ENCODE measurements around the gene SYCE1.
"Not testable (repeated sequence)": the region's sequence is repeated elsewhere in the genome, so short reads cannot be mapped to it uniquely, and the experiment has no call there.

The SYCE1 gene, protein sequence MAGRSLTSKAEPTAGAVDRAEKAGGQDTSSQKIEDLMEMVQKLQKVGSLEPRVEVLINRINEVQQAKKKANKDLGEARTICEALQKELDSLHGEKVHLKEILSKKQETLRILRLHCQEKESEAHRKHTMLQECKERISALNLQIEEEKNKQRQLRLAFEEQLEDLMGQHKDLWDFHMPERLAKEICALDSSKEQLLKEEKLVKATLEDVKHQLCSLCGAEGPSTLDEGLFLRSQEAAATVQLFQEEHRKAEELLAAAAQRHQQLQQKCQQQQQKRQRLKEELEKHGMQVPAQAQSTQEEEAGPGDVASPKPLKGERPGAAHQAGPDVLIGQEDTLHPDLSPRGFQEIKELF
- 0.04 to 0.06 reads per million in 2 experiments for total RNA-seq

GRCh38 chr10:133565441-133566294 is at the start of gene SYCE1:
Gene SYCE1, minus strand, starts transcription at chr10:133565583. Its CDS starts 54 bp downstream, at chr10:133565529.
- no peak for DNase-seq (ENCODE audit: low read depth)

DNA sequence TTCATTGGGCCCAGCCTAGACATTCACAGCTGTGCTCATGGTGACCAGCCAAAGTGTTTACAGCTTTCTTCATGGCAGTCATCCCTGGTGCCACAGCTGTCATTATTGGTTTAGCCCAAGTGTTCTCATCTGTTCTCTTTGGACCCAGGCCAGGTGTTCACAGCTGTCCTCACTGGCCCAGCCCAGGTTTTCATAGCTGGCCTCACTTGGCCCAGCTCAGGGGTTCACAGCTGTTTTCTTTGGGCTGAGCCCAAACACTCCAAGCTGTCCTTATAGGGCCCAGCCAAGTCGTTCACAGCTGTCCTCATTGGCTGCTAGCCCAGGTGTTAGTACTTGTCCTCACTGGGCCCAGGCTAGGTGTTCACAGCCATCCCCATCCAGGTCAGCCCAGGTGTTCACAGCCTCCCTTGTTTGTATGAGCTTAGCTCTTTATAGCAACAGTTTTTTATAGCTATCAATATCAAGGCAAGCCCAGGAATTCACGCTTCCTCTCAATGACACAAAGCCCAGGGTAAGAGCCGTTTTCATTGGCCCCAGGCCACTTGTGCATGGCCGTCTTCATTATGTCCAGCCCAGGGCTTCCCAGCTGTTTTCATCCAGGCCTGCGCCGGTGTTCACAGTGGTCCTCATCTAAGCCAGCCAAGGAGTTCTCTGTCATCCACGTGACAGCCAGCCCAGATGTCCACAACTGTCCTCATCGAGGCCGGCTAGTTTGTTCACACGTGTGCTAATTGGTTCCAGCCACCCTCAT is 49.6 kb upstream of the SYCE1 start:
- DNase-seq (ENCODE audit: low read depth): no peak

DNA sequence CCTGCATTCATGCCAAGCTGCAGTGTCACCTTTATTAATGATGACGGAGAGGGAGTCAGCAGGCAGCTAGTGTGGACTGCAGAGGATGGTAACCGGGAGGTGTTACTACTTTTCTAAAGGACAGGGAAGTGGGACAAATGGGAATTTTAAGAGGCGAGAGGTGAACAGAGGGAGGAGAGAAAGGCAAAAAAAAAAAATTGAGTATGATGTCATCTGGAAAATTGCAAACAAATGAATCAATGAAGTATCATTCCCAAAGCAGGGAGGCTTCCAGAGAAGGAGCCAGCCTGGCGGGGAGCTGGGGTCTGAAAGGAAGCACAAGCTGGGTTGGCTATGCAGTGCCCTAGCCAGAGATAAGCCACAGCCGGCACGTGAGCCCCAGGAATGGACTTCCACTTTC is 48.3 kb upstream of the SYCE1 start:
- DNase-seq (ENCODE audit: low read depth): no peak

DNA sequence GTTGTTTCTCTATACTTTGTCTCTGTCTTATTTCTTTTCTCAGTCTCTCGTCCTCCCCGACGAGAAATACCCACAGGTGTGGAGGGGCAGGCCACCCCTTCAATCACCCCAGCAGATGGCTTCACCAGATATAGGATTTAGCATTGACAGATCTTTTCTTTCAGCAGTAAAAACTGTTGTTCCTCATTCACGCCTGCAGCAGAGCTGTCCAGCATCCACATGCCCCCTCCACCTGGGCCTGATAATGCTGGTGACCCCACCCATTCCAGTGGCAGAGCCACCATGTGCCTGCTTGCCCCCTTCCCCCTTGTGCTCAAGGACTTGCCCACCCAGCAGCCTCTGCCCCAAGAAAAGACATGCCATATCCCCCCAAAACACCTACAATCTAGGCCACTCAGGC is 45.7 kb upstream of the SYCE1 start:
- DNase-seq (ENCODE audit: low read depth): no peak

GRCh38 chr10:133608855-133609254 is 43.5 kb upstream of the SYCE1 start:
- DNase-seq (ENCODE audit: low read depth): no peak

- not testable (repeated sequence) for DNase-seq (ENCODE audit: low read depth)
Measured at GRCh38 chr10:133603434-133603833, 38.1 kb upstream of the SYCE1 start.

GRCh38 chr10:133600657-133601056 is 35.3 kb upstream of the SYCE1 start:
- no peak for DNase-seq (ENCODE audit: low read depth)

GRCh38 chr10:133599869-133600268 is 34.5 kb upstream of the SYCE1 start:
- DNase-seq (ENCODE audit: low read depth): not testable (repeated sequence)

DNA sequence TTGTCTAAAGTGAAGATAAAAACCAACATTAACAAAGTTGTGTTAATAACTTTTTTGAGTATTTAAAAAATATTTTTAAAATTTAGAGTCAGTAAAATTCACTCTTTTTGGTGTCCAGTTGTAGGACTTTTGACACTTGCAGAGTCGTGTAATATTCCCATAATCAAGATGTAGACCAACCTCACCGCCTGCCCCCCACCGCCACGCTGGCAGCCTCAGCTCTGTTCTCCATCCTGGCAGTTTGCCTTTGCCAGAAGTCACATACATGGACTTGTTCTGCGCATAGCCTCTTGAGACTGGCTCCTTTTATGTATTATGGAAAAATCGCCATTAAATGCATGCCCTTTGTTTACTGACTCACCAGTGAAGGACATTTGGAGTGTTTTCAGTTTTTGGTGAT is 27.3 kb upstream of the SYCE1 start:
- no peak for DNase-seq (ENCODE audit: low read depth)

GRCh38 chr10:133590970-133591359 is 25.6 kb upstream of the SYCE1 start:
- DNase-seq (ENCODE audit: low read depth): no peak

- no peak for DNase-seq (ENCODE audit: low read depth)
Measured at GRCh38 chr10:133590226-133590969, 25.0 kb upstream of the SYCE1 start.

DNA sequence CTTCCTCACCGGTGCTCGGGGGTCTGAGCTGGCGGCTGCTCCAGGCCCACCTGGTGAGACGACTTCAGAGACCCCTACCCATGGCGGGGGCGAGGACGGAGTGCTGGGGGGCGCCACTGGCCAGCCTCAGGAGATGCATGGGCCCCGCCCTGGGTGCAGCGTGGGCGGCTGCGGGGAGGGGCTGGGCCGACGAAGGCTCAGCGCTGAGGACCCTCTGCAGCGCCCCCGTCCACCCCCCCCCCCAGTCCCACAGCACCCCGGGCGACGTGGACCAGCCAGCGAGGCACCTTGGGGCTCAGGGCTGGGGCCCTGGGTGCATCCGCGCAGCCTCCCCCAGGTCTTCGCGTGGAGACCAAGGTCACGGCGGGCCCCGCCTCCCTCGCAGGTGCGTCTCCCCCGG is 11.7 kb upstream of the SYCE1 start:
- not testable (repeated sequence) for DNase-seq (ENCODE audit: low read depth)

DNA sequence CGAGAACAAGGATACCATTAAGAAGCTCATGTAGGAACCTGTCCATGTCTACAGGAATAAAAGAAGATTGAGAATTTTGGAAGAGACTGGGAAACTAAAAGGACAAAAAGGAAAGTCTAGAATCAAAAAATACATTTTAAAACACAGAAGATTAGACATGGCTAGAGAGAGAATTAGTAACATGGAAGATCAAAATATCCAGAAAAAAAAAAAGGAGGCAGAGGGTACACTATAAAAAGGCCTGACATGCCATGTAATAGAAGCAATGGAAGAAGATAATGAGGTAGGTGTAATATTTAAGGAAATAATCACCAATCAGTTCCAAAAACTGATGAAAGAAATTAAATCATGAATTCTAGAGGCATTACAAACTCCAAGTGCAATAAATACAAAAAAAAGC is 8.1 kb upstream of the SYCE1 start:
- DNase-seq (ENCODE audit: low read depth): not testable (repeated sequence)

GRCh38 chr10:133572055-133572454 is 6.7 kb upstream of the SYCE1 start:
- not testable (repeated sequence) for DNase-seq (ENCODE audit: low read depth)

GRCh38 chr10:133569801-133570200 is 4.4 kb upstream of the SYCE1 start:
- DNase-seq (ENCODE audit: low read depth): not testable (repeated sequence)

GRCh38 chr10:133568831-133569527 is 3.6 kb upstream of the SYCE1 start:
- DNase-seq (ENCODE audit: low read depth): not testable (repeated sequence)

DNA sequence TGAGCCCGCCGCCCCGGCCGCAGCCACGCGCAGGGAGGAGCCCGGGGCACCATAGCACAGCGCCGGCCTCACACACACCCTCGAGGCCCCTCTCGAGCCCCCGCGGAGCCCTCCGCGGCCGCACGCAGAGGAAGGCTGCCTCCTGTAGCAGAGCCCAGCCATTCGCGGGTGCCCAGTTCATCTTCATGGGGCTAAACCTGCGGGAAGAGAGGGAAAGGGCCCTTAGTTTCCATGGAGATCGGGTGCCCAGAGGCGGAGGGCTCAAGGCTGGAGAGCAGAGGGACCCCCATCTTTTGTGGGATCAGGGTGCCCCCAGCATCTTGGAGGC is 2.9 kb upstream of the SYCE1 start:
- DNase-seq (ENCODE audit: low read depth): no peak

DNA sequence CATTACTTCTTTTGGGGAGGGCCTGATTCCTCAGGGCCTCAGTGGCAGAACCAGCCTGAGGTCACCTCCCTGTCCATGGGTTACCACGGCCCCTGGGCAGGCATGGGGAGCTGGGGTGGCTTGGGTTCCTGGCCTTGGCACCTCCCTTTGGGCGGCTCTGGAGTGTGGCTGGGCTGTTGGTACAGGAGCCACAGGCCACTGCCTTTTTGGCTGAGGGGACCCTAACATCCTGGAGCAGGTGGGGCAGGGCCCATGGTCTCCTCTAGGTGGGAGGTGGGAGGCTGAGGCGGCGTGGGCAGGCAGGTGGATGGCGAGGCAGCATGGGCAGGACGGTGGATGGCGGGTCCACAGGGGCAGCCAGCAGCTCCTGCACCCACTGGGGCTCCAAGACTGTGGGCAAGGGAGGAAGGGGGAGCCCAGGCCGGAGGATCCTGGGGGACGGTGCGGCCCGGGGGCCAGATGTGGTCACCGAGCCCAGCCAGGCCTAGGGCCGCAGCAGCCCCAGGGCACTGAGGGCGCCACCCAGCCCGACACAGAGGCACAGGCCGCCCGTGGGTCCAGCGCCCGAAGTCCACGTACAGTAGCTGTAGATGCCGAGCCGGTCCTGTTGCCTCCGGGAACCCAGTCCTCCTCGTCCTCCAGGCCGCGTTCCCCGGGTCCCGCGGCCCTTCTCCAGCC is 2.4 kb upstream of the SYCE1 start:
- no peak for DNase-seq (ENCODE audit: low read depth)

DNA sequence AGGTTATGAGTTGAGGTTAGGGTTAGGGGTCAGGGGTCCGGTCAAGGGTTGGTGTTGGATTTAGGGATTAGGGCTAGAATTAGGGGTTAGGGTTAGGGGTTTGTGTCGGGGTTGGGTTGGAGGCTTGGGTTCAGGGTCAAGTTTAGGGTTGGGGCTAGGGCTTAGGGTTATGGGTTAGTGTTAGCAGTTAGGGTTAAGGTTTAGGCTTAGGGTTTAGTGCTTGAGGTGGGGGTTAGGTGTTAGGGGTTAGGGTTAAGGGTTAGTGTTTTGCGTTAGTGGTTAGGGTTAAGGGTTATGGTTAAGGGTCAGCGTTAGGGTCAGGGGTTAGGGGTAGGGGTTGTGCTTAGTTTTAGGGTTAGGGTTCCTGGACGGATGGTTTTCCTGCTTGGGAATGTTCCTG is 1.7 kb upstream of the SYCE1 start:
- no peak for DNase-seq (ENCODE audit: low read depth)

GRCh38 chr10:133564816-133565215 is 567 bp downstream of the SYCE1 start:
- DNase-seq (ENCODE audit: low read depth): no peak

DNA sequence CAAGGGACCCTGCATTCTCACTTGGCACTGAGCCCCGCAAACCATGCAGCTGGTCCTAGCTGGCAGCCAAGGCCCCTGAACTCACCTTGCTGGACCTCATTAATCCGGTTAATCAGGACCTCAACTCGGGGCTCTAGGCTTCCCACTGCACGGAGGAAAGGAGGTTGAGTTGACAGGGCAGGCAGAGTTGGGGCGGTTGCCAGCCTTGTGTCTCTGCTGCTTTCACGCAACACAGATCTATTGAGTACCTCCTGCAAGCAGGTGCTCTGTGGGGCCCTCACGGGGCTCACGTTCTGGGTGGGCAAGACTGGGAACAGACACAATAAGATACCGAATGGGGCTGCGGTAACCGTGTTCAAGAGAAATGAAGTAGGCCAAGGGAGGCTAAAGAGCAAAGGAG is 6.2 kb downstream of the SYCE1 start:
- DNase-seq (ENCODE audit: low read depth): no peak

Data from T follicular helper cell (primary cell).